ENCODE measurements around the gene KCNMA1.

KCNMA1 gene

GRCh38 chr10:77252380-77253146 is 385.0 kb downstream of the KCNMA1 start:
- no peak for DNase-seq

- no peak for DNase-seq
These were observed 386.2 kb downstream of the KCNMA1 start for GRCh38 chr10:77251297-77252013.

- no peak for DNase-seq
These were observed 387.6 kb downstream of the KCNMA1 start for GRCh38 chr10:77249901-77250459.

GRCh38 chr10:77248104-77248790 is 389.4 kb downstream of the KCNMA1 start:
- DNase-seq: no peak

GRCh38 chr10:77247031-77247990 is 390.3 kb downstream of the KCNMA1 start:
- no peak for DNase-seq

- DNase-seq: no peak
These were observed 391.7 kb downstream of the KCNMA1 start for GRCh38 chr10:77245953-77246352.

- DNase-seq: no peak
These were observed 392.9 kb downstream of the KCNMA1 start for GRCh38 chr10:77244746-77245145.

GRCh38 chr10:77244286-77244685 is 393.3 kb downstream of the KCNMA1 start:
- DNase-seq: no peak

GRCh38 chr10:77241350-77241725 is 396.3 kb downstream of the KCNMA1 start:
- no peak for DNase-seq

- no peak for DNase-seq
These were observed 396.8 kb downstream of the KCNMA1 start for GRCh38 chr10:77240706-77241349.

GRCh38 chr10:77240041-77240652 is 397.5 kb downstream of the KCNMA1 start:
- no peak for DNase-seq

GRCh38 chr10:77237120-77237519 is 400.5 kb downstream of the KCNMA1 start:
- DNase-seq: no peak

- DNase-seq: no peak
These were observed 400.9 kb downstream of the KCNMA1 start for GRCh38 chr10:77236700-77237099.

GRCh38 chr10:77236029-77236428 is 401.6 kb downstream of the KCNMA1 start:
- no peak for DNase-seq

GRCh38 chr10:77234599-77234998 is 403.0 kb downstream of the KCNMA1 start:
- no peak for DNase-seq

- no peak for DNase-seq
These were observed 404.1 kb downstream of the KCNMA1 start for GRCh38 chr10:77233466-77233865.

- DNase-seq: no peak
These were observed 405.6 kb downstream of the KCNMA1 start for GRCh38 chr10:77231884-77232610.

GRCh38 chr10:77231375-77231774 is 406.2 kb downstream of the KCNMA1 start:
- DNase-seq: no peak

GRCh38 chr10:77230194-77230593 is 407.4 kb downstream of the KCNMA1 start:
- no peak for DNase-seq

GRCh38 chr10:77229704-77230103 is 407.9 kb downstream of the KCNMA1 start:
- no peak for DNase-seq

- DNase-seq: no peak
These were observed 409.0 kb downstream of the KCNMA1 start for GRCh38 chr10:77228559-77228958.
